Kidney tubule cell (primary cell): ENCODE results near the gene PLA2G15.

Experiments used
- DNase-seq: peaks from one replicate; pipeline ENCODE4 v3.0.0-alpha.2; 2018; ENCODE audit warnings: low spot score

The PLA2G15 gene

GRCh38 chr16:68253721-68254120, 8.5 kb downstream of the PLA2G15 start:
- DNase-seq = no peak

- no peak for DNase-seq
Measured at GRCh38 chr16:68255712-68256111, 10.5 kb downstream of the PLA2G15 start.

- peak; percentile 37 for DNase-seq
Measured at GRCh38 chr16:68257251-68257905, 12.2 kb downstream of the PLA2G15 start.

GRCh38 chr16:68257906-68258800, 13.0 kb downstream of the PLA2G15 start:
- DNase-seq = peak; percentile 100

GRCh38 chr16:68259007-68259825, 14.0 kb downstream of the PLA2G15 start:
- DNase-seq = no peak

- DNase-seq = no peak
Measured at GRCh38 chr16:68263559-68264127, 18.5 kb downstream of the PLA2G15 start.

- DNase-seq = peak; percentile 73
Measured at GRCh38 chr16:68264128-68265077, 19.2 kb downstream of the PLA2G15 start, which contains the start of gene SLC7A6. SLC7A6 (plus strand) TSS chr16:68264526; CDS start chr16:68274727, 10,201 bp downstream.

- peak; percentile 94 for DNase-seq
Measured at GRCh38 chr16:68265078-68265920, 20.1 kb downstream of the PLA2G15 start.

GRCh38 chr16:68267612-68268405, 22.6 kb downstream of the PLA2G15 start:
- no peak for DNase-seq

GRCh38 chr16:68269793-68270192, 24.6 kb downstream of the PLA2G15 start:
- DNase-seq = no peak

- DNase-seq = no peak
Measured at GRCh38 chr16:68270353-68270752, 25.2 kb downstream of the PLA2G15 start.

GRCh38 chr16:68272507-68273209, 27.5 kb downstream of the PLA2G15 start:
- no peak for DNase-seq

- DNase-seq = no peak
Measured at GRCh38 chr16:68273459-68273858, 28.3 kb downstream of the PLA2G15 start.

- DNase-seq = peak; percentile 44
Measured at GRCh38 chr16:68273896-68274295, 28.7 kb downstream of the PLA2G15 start.

GRCh38 chr16:68274441-68274840, 29.3 kb downstream of the PLA2G15 start:
- no peak for DNase-seq

- DNase-seq = no peak
Measured at GRCh38 chr16:68275611-68276191, 30.5 kb downstream of the PLA2G15 start.

- DNase-seq = no peak
Measured at GRCh38 chr16:68276223-68276622, 31.1 kb downstream of the PLA2G15 start.
